ENCODE measurements around the gene EEIG1.

DNA sequence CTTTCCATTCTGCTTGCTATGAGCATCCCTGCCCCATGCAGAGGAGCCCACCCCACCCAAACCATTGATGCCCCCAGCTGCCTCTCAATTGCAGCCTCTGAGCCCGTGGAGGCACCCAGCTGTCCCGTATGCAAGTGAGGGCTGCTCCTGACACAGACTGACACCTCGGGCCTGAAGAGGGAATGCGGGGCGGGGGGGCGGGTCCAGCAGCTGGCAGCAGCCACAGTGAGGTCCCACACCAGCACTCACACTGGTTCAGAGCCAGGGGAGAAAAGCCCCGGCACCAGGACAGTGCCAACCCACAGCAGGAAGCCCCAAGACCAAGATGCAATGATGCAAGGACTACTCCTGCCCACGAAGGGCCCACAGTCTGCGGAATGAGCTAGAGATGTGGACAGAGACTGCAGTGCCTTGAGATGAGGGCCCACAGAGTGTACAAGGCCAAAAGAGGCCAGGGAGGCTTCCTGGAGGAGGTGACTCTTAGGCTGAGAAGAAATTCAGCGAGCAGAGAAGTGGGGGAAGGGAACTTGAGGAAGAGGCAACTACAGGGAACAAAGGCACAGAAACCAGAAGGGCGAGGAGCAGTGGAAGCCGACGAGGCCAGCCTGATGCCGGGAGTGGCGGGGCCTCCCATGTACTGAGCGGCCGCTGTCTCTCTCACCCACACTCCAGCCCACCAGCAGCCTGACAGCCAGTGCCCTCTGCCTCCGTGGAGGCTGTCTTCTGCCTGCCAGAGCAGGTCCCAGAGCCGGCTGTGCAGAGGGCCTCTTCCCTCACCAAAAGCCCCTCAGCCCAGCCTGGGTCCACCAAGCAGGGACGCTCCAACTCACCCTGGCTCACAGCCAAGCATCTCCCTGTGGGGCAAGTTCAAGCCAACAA lies 9.2 kb downstream of the EEIG1 start:
- TF ChIP-seq, protein P1, sequence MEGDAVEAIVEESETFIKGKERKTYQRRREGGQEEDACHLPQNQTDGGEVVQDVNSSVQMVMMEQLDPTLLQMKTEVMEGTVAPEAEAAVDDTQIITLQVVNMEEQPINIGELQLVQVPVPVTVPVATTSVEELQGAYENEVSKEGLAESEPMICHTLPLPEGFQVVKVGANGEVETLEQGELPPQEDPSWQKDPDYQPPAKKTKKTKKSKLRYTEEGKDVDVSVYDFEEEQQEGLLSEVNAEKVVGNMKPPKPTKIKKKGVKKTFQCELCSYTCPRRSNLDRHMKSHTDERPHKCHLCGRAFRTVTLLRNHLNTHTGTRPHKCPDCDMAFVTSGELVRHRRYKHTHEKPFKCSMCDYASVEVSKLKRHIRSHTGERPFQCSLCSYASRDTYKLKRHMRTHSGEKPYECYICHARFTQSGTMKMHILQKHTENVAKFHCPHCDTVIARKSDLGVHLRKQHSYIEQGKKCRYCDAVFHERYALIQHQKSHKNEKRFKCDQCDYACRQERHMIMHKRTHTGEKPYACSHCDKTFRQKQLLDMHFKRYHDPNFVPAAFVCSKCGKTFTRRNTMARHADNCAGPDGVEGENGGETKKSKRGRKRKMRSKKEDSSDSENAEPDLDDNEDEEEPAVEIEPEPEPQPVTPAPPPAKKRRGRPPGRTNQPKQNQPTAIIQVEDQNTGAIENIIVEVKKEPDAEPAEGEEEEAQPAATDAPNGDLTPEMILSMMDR (IDR thresholded peaks at IDR 0.05) = no peak
- no peak for TF ChIP-seq POLR2A (IDR thresholded peaks at IDR 0.05)
